ENCODE measurements around the gene YBX3. TPM values are rescaled to one million over a fixed set of nuclear protein-coding genes. Genes with fewer than 3 reads are reported as not detected.

Gene YBX3
- total RNA-seq, 1 donor from 2014 or later, result 494 TPM

DNA sequence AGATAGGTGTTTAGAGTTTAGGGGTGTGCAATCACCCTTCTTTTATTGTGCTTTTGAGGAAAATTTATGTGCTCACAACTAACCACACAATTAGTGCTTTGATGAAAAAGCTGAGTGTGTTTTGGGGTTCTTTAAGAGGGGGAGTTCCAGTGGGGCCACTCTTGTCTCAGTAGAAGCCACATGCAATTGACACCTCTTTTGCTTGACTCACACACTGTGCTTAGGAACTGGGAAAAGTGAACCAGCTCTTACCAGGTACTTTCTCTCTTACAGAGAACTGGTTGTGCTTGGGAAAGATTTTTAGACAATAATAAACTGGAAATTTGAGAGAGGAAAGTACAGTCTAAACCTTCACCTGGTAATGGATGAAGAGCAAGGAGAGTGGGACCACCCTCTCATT lies 12.3 kb upstream of the YBX3 start:
- Mint-ChIP-seq H3K27me3 (ENCODE audit: unreplicated experiment) (peaks cover 3% of the 10 kb centered on the region), H3K4me3 (ENCODE audit: unreplicated experiment) (no peak overlapping the region), H3K4me1 (ENCODE audit: unreplicated experiment) (peaks cover 2% of the 10 kb centered on the region), H3K36me3 (ENCODE audit: low read depth, unreplicated experiment) (no peaks in the 10 kb centered on the region), H3K9me3 (ENCODE audit: unreplicated experiment) (no peaks in the 10 kb centered on the region), H3K27ac (ENCODE audit: unreplicated experiment) (no peak overlapping the region)
- no peak for DNase-seq (ENCODE audit: low spot score)
- TF ChIP-seq, protein P1, sequence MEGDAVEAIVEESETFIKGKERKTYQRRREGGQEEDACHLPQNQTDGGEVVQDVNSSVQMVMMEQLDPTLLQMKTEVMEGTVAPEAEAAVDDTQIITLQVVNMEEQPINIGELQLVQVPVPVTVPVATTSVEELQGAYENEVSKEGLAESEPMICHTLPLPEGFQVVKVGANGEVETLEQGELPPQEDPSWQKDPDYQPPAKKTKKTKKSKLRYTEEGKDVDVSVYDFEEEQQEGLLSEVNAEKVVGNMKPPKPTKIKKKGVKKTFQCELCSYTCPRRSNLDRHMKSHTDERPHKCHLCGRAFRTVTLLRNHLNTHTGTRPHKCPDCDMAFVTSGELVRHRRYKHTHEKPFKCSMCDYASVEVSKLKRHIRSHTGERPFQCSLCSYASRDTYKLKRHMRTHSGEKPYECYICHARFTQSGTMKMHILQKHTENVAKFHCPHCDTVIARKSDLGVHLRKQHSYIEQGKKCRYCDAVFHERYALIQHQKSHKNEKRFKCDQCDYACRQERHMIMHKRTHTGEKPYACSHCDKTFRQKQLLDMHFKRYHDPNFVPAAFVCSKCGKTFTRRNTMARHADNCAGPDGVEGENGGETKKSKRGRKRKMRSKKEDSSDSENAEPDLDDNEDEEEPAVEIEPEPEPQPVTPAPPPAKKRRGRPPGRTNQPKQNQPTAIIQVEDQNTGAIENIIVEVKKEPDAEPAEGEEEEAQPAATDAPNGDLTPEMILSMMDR (IDR thresholded peaks at IDR 0.05; ENCODE audit: unreplicated experiment), result no peak

DNA sequence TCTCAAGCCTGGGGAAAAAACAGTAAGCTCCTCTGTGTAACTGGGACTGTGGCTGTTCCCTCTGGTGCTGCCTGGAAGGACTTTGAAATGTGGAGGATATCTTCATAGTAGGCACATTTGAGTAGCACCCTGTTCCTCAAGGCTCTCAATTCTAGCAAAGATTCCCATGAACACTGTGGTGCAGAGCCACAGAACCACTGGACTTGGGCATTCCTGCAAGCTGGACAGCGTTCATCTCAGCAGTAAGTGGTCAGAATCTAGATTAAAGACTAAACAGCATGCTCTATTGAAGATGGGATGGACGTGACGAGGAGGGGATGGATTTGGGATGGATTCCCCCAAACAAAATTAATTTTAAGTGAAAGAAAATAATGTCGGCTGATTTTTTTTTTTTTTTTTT lies 9.4 kb upstream of the YBX3 start:
- H3K4me3 Mint-ChIP-seq (ENCODE audit: unreplicated experiment), result no peak overlapping the region
- DNase-seq (ENCODE audit: low spot score), result no peak
- H3K9me3 Mint-ChIP-seq (ENCODE audit: unreplicated experiment), result no peaks in the 10 kb centered on the region
- peaks cover 2% of the 10 kb centered on the region for H3K4me1 Mint-ChIP-seq (ENCODE audit: unreplicated experiment)
- H3K27me3 Mint-ChIP-seq (ENCODE audit: unreplicated experiment), result peaks cover 3% of the 10 kb centered on the region
- no peaks in the 10 kb centered on the region for H3K36me3 Mint-ChIP-seq (ENCODE audit: low read depth, unreplicated experiment)
- TF ChIP-seq, protein P1 (IDR thresholded peaks at IDR 0.05; ENCODE audit: unreplicated experiment), result no peak
- no peak overlapping the region for H3K27ac Mint-ChIP-seq (ENCODE audit: unreplicated experiment)

DNA sequence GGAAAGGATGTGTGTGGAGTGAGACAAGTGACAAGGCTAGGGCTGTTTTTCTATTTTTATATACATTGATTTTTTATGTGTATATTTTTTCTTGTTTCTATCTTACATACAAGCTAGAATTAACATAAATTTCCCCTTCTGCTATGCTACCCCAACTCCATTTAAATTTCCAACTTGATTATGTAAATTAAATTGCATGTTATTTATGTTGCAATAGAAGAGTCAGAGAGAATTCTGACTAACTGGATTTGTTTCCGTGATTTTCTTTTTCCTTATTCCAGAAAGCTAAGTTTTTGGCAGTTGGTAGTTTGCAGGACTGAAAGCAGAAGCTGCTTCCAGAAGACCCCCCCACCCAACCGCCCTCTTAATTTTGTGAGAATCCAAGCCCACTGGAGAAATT lies 8.9 kb upstream of the YBX3 start:
- DNase-seq (ENCODE audit: low spot score), result no peak
- Mint-ChIP-seq H3K4me3 (ENCODE audit: unreplicated experiment) (no peak overlapping the region), H3K9me3 (ENCODE audit: unreplicated experiment) (no peaks in the 10 kb centered on the region), H3K36me3 (ENCODE audit: low read depth, unreplicated experiment) (no peaks in the 10 kb centered on the region), H3K27me3 (ENCODE audit: unreplicated experiment) (peaks cover 3% of the 10 kb centered on the region), H3K27ac (ENCODE audit: unreplicated experiment) (no peak overlapping the region), H3K4me1 (ENCODE audit: unreplicated experiment) (peaks cover 2% of the 10 kb centered on the region)
- TF ChIP-seq, protein P1 (IDR thresholded peaks at IDR 0.05; ENCODE audit: unreplicated experiment), result no peak

DNA sequence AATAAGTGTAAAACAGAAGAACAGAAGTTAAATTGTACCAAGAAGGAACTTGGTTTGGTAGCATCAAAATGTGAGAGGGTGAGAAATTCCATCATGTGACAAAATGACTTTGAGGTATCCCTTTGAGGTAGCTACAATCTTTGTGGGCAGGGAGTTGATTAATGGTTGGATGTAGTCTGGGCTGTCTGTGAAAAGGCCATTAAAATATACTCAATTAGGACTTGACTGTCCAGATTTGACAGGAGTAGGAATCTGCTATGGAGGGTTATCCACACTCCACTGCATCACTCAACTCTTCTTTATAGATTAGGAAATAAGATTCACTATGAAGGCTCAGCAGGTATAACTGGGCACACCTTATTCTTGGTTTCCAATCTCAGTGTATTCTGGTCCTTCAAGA lies 7.4 kb upstream of the YBX3 start:
- Mint-ChIP-seq H3K4me1 (ENCODE audit: unreplicated experiment) (peaks cover 2% of the 10 kb centered on the region), H3K27me3 (ENCODE audit: unreplicated experiment) (peaks cover 3% of the 10 kb centered on the region), H3K27ac (ENCODE audit: unreplicated experiment) (no peak overlapping the region), H3K9me3 (ENCODE audit: unreplicated experiment) (no peaks in the 10 kb centered on the region), H3K4me3 (ENCODE audit: unreplicated experiment) (no peak overlapping the region), H3K36me3 (ENCODE audit: low read depth, unreplicated experiment) (no peaks in the 10 kb centered on the region)
- DNase-seq (ENCODE audit: low spot score), result no peak
- TF ChIP-seq, protein P1 (IDR thresholded peaks at IDR 0.05; ENCODE audit: unreplicated experiment), result no peak

DNA sequence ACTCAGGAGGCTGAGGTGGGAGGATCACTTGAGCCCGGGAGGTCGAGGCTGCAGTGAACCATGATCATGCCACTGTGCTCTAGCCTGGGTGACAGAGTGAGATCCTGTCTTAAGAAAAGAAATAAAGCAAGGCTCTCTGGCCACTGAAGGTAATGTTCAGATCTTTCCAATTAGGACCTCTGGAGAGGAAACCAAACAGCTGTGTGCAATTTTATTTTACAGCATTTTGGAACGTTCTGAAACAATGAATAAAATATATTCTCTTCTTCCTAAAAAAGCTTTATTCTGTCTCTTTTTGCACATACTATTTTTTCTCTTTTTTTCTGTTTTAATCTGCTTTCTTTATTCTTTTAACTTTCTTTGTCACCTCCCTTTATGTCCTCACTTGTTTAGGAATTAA lies 5.0 kb upstream of the YBX3 start:
- TF ChIP-seq, protein P1 (IDR thresholded peaks at IDR 0.05; ENCODE audit: unreplicated experiment), result no peak
- H3K36me3 Mint-ChIP-seq (ENCODE audit: low read depth, unreplicated experiment), result no peaks in the 10 kb centered on the region
- peaks cover 6% of the 10 kb centered on the region for H3K4me1 Mint-ChIP-seq (ENCODE audit: unreplicated experiment)
- no peak for DNase-seq (ENCODE audit: low spot score)
- H3K9me3 Mint-ChIP-seq (ENCODE audit: unreplicated experiment), result no peaks in the 10 kb centered on the region
- no peak overlapping the region for H3K4me3 Mint-ChIP-seq (ENCODE audit: unreplicated experiment)
- H3K27ac Mint-ChIP-seq (ENCODE audit: unreplicated experiment), result no peak overlapping the region
- peaks cover 6% of the 10 kb centered on the region for H3K27me3 Mint-ChIP-seq (ENCODE audit: unreplicated experiment)
